RPMI7951 (cell line): ENCODE results near the gene AP4S1. TPM values are rescaled to one million over a fixed set of nuclear protein-coding genes. Genes with fewer than 3 reads are reported as not detected.

Experiments
- DNase-seq: peaks from one replicate; pipeline ENCODE4 v3.0.0-alpha.2; 2012; ENCODE audit warnings: low read depth
- total RNA-seq: library from RNA; depleted of rRNA; stranded (reverse); fragments of >200 nt; shearing (Covaris generic); gene quantifications from 2 replicates; pipeline ENCODE4 v1.2.3, GENCODE V29; 2014; rRNA removed

AP4S1 gene
- total RNA-seq, 1 experiment from 2014 or later, result 3.4 TPM

GRCh38 chr14:31137214-31137889 lies 111.9 kb downstream of the AP4S1 start:
- DNase-seq, result no peak

GRCh38 chr14:31138301-31138700 lies 112.9 kb downstream of the AP4S1 start:
- DNase-seq, result no peak

- DNase-seq, result no peak
Measured at GRCh38 chr14:31139301-31139847, 113.9 kb downstream of the AP4S1 start.

GRCh38 chr14:31142455-31143087 lies 117.1 kb downstream of the AP4S1 start:
- DNase-seq, result no peak

Other genes starting within 250 kb of the AP4S1 start
- 0.12 TPM in 1 of 2 replicates, not detected in the other for gene COCH, start 151.1 kb upstream of the AP4S1 start, total RNA-seq
- 26.3 and 28.0 TPM in 2 replicates for gene STRN3, start 730 bp downstream of the AP4S1 start, total RNA-seq
- 79.9 and 80.0 TPM in 2 replicates for gene HECTD1, start 182.1 kb downstream of the AP4S1 start, total RNA-seq